ENCODE data around the gene MSL3. TPM values are rescaled to one million over a fixed set of nuclear protein-coding genes. Genes with fewer than 3 reads are reported as not detected.
A peak's percentile ranks its signal among the peaks of the same experiment; 100 is the strongest.

The MSL3 gene, protein sequence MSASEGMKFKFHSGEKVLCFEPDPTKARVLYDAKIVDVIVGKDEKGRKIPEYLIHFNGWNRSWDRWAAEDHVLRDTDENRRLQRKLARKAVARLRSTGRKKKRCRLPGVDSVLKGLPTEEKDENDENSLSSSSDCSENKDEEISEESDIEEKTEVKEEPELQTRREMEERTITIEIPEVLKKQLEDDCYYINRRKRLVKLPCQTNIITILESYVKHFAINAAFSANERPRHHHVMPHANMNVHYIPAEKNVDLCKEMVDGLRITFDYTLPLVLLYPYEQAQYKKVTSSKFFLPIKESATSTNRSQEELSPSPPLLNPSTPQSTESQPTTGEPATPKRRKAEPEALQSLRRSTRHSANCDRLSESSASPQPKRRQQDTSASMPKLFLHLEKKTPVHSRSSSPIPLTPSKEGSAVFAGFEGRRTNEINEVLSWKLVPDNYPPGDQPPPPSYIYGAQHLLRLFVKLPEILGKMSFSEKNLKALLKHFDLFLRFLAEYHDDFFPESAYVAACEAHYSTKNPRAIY
- 10 to 100 TPM; 13.5 to 27.3 (median 19.4) TPM for total RNA-seq

DNA sequence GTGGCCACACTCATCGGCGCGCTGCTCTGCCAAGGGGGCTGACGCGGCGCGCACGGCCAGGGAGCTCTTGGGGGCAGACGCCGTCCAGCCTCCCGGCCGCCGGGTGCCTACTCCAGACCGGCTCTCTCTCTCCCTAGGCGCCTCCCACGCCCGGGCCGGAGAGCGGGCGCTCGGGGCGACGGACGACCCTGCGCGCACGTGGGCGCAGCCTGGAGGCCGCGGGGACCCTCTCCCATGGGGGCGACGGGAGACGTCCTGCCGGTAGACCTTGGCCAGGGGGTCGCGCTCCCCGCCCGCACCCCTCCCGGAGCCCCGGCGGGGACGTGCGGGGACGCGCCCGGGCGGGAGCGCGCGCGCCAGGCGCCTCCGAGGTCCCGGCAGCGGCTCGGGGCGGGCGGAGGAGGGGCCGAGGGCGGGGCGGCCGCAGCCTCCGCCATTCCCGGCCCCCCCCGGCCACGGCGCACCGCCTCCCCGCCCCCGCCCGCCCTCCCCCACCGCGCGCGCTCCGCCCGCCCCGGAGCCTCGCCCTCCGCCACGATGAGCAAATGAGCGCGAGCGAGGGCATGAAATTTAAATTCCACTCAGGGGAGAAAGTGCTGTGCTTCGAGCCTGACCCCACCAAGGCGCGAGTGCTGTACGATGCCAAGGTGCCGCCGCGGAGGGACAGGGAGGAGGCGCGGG, at the start of gene MSL3:
TSS of gene MSL3 (plus strand) at position 519 of the 681 bp plus-strand sequence. CDS start at position 546, 27 bp downstream.
- in situ Hi-C loops (cut with MboI; ENCODE audit: low pct_unique_long_range_greater_than_20kb in 2 of 9, low sequenced_read_pairs in 9 of 9, unreplicated experiment in 9 of 9) = loop anchor here in 7 of 9 experiments (25.0 kb wide), 2 partner anchors 221 to 621 kb away; no protein-coding TSS in a partner anchor
- Histone ChIP-seq H3K4me1 (replicated peaks in 1 of 2) (no peaks in the 10 kb centered on the region), H3K4me3 (peak within 1 kb of the TSS; percentile 51 to 82 (median 71)), H3K27ac (peak within 1 kb of the TSS; percentile 90 to 94)
- 40% methylated on average over 1 of the region's 93 CpGs; no CpG with 5 or more reads in 9 of the 10 experiments for WGBS, 10 experiments
- ATAC-seq (replicated peaks in 6 of 8) = peak; percentile 52 to 71 (median 67)

GRCh38 chrX:11722304-11722703, 35.7 kb upstream of the MSL3 start:
- ATAC-seq (replicated peaks in 6 of 8) = no peak
- in situ Hi-C loops (cut with MboI; ENCODE audit: low pct_unique_long_range_greater_than_20kb in 2 of 9, low sequenced_read_pairs in 9 of 9, unreplicated experiment in 9 of 9) = no loop called here
- WGBS, 10 experiments = 45 to 80% (median 80%) methylated on average over 1 to 4 of the region's 5 CpGs; no CpG with 5 or more reads in 7 of the 10 experiments
- Histone ChIP-seq H3K4me3 (no peak overlapping the region), H3K27ac (no peak overlapping the region), H3K4me1 (replicated peaks in 1 of 2) (no peaks in the 10 kb centered on the region)

DNA sequence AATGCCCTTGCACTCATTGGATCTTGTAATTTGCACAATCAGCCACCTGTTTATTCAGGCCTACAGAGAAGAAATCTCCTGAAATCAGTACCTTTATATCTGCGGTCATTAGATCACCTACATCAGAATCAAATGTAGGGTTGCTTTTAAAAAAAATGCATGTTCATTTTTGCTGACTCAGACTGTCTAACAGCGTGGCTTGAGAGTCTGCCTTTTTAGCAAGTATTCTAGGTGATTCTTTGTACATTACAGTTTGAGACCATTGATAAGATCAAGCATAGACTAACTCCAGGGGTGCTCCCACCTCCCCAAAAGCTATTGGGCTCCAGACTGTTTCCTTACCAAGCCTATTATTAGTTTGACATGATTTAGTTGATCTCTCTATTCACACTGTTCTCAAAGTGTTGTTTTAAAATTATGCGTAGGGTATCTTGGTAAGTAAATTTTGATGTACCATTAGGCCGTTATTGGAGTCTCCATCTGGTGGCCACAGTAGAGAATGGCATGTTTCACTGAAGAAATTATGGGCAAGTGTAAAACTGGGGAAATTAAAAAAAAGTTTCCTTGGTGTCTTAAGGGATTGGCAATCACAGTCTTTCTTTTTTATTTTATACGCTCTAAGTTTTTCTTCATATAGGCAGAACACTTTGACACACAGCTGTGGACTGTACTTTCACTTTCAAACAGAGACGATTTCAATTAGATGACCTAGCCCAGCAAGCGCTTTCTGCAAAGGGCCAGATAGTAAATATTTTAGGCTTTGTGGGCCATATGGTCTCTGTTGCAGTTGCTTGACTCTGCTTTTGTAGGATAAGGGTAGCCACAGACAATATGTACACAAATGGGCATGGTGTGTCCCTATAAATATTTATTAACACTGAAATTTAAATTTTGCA, 33.7 kb upstream of the MSL3 start:
- Histone ChIP-seq H3K4me1 (replicated peaks in 1 of 2) (no peaks in the 10 kb centered on the region), H3K4me3 (no peak overlapping the region), H3K27ac (no peak overlapping the region)
- in situ Hi-C loops (cut with MboI; ENCODE audit: low pct_unique_long_range_greater_than_20kb in 2 of 9, low sequenced_read_pairs in 9 of 9, unreplicated experiment in 9 of 9) = loop anchor here in 1 of 9 experiments (25.0 kb wide), 1 partner anchor 187 kb away; no protein-coding TSS in a partner anchor
- 0 to 100% (median 25%) methylated on average over 1 to 6 of the region's 7 CpGs; no CpG with 5 or more reads in 5 of the 10 experiments for WGBS, 10 experiments
- ATAC-seq (replicated peaks in 6 of 8) = peak in 1 of 8 experiments; percentile 31

GRCh38 chrX:11725631-11726442, 32.2 kb upstream of the MSL3 start:
- Histone ChIP-seq H3K4me1 (replicated peaks in 1 of 2) (no peaks in the 10 kb centered on the region), H3K4me3 (no peak overlapping the region), H3K27ac (no peak overlapping the region)
- in situ Hi-C loops (cut with MboI; ENCODE audit: low pct_unique_long_range_greater_than_20kb in 2 of 9, low sequenced_read_pairs in 9 of 9, unreplicated experiment in 9 of 9) = loop anchor here in 1 of 9 experiments (25.0 kb wide), 1 partner anchor 189 kb away; no protein-coding TSS in a partner anchor
- no peak for ATAC-seq (replicated peaks in 6 of 8)
- 40 to 84% (median 47%) methylated on average over 1 to 8 of the region's 8 CpGs; no CpG with 5 or more reads in 2 of the 10 experiments for WGBS, 10 experiments

DNA sequence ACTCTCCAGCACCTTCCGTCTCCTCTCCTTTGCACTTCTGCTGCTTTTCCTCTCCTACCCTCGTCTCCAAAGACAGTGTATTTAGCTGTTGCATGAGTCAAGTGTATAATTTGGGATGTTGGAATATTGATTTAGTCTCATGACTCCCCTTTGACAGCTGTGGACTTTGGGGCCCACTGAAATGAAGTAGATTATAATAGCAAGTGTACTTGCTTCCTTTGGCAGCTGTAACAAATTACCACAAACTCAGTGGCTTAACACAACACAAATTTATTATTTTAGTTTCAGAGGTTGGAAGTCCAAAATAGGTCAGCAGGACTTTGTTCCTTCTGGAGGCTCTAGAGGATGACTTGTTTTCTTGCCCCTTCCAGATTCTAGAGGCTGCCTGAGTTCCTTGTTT, 29.5 kb upstream of the MSL3 start:
- no peak for ATAC-seq (replicated peaks in 6 of 8)
- Histone ChIP-seq H3K27ac (no peak overlapping the region), H3K4me3 (no peak overlapping the region), H3K4me1 (replicated peaks in 1 of 2) (no peaks in the 10 kb centered on the region)
- no CpG with 5 or more reads among the region's 2 CpGs for WGBS, 10 experiments
- in situ Hi-C loops (cut with MboI; ENCODE audit: low pct_unique_long_range_greater_than_20kb in 2 of 9, low sequenced_read_pairs in 9 of 9, unreplicated experiment in 9 of 9) = loop anchor here in 1 of 9 experiments (25.0 kb wide), 1 partner anchor 191 kb away; no protein-coding TSS in a partner anchor

- in situ Hi-C loops (cut with MboI; ENCODE audit: low pct_unique_long_range_greater_than_20kb in 2 of 9, low sequenced_read_pairs in 9 of 9, unreplicated experiment in 9 of 9) = loop anchor here in 1 of 9 experiments (25.0 kb wide), 1 partner anchor 196 kb away; no protein-coding TSS in a partner anchor
- WGBS, 10 experiments = 70 to 100% (median 100%) methylated on average over 1 of the region's 1 CpG; no CpG with 5 or more reads in 5 of the 10 experiments
- H3K4me3 ChIP-seq = no peak overlapping the region
- ATAC-seq (replicated peaks in 6 of 8) = no peak
- H3K27ac ChIP-seq = no peak overlapping the region
- H3K4me1 ChIP-seq (replicated peaks in 1 of 2) = no peaks in the 10 kb centered on the region
These were observed 24.4 kb upstream of the MSL3 start for GRCh38 chrX:11733614-11734013.

- in situ Hi-C loops (cut with MboI; ENCODE audit: low pct_unique_long_range_greater_than_20kb in 2 of 9, low sequenced_read_pairs in 9 of 9, unreplicated experiment in 9 of 9) = loop anchor here in 1 of 9 experiments (25.0 kb wide), 1 partner anchor 202 kb away; no protein-coding TSS in a partner anchor
- no peak for ATAC-seq (replicated peaks in 6 of 8)
- WGBS, 10 experiments = 0 to 80% (median 36%) methylated on average over 1 to 2 of the region's 2 CpGs; no CpG with 5 or more reads in 6 of the 10 experiments
- Histone ChIP-seq H3K4me3 (no peak overlapping the region), H3K27ac (no peak overlapping the region), H3K4me1 (replicated peaks in 1 of 2) (no peaks in the 10 kb centered on the region)
These were observed 18.3 kb upstream of the MSL3 start for GRCh38 chrX:11739776-11740175.

- no peak for ATAC-seq (replicated peaks in 6 of 8)
- Histone ChIP-seq H3K27ac (no peak overlapping the region), H3K4me1 (replicated peaks in 1 of 2) (no peaks in the 10 kb centered on the region), H3K4me3 (no peak overlapping the region)
- in situ Hi-C loops (cut with MboI; ENCODE audit: low pct_unique_long_range_greater_than_20kb in 2 of 9, low sequenced_read_pairs in 9 of 9, unreplicated experiment in 9 of 9) = loop anchor here in 1 of 9 experiments (25.0 kb wide), 1 partner anchor 203 kb away; no protein-coding TSS in a partner anchor
- WGBS, 10 experiments = 23 to 100% (median 72%) methylated on average over 1 to 3 of the region's 3 CpGs; no CpG with 5 or more reads in 3 of the 10 experiments
These were observed 17.2 kb upstream of the MSL3 start for GRCh38 chrX:11740794-11741193.

- H3K4me1 ChIP-seq (replicated peaks in 1 of 2) = no peaks in the 10 kb centered on the region
- in situ Hi-C loops (cut with MboI; ENCODE audit: low pct_unique_long_range_greater_than_20kb in 2 of 9, low sequenced_read_pairs in 9 of 9, unreplicated experiment in 9 of 9) = loop anchor here in 1 of 9 experiments (25.0 kb wide), 1 partner anchor 204 kb away; no protein-coding TSS in a partner anchor
- ATAC-seq (replicated peaks in 6 of 8) = no peak
- H3K4me3 ChIP-seq = no peak overlapping the region
- WGBS, 10 experiments = 60 to 80% (median 70%) methylated on average over 1 to 2 of the region's 2 CpGs; no CpG with 5 or more reads in 7 of the 10 experiments
- H3K27ac ChIP-seq = no peak overlapping the region
These were observed 16.5 kb upstream of the MSL3 start for GRCh38 chrX:11741574-11741973.

- Histone ChIP-seq H3K4me3 (no peak overlapping the region), H3K27ac (no peak overlapping the region), H3K4me1 (replicated peaks in 1 of 2) (no peaks in the 10 kb centered on the region)
- in situ Hi-C loops (cut with MboI; ENCODE audit: low pct_unique_long_range_greater_than_20kb in 2 of 9, low sequenced_read_pairs in 9 of 9, unreplicated experiment in 9 of 9) = loop anchor here in 1 of 9 experiments (25.0 kb wide), 1 partner anchor 209 kb away; no protein-coding TSS in a partner anchor
- ATAC-seq (replicated peaks in 6 of 8) = no peak
- 36 to 40% methylated on average over 1 to 2 of the region's 2 CpGs; no CpG with 5 or more reads in 8 of the 10 experiments for WGBS, 10 experiments
These were observed 12.2 kb upstream of the MSL3 start for GRCh38 chrX:11745881-11746280.

- no peak for ATAC-seq (replicated peaks in 6 of 8)
- 8 to 67% (median 37%) methylated on average over 1 to 4 of the region's 4 CpGs; no CpG with 5 or more reads in 4 of the 10 experiments for WGBS, 10 experiments
- Histone ChIP-seq H3K4me3 (no peak overlapping the region), H3K27ac (no peak overlapping the region), H3K4me1 (replicated peaks in 1 of 2) (no peaks in the 10 kb centered on the region)
- in situ Hi-C loops (cut with MboI; ENCODE audit: low pct_unique_long_range_greater_than_20kb in 2 of 9, low sequenced_read_pairs in 9 of 9, unreplicated experiment in 9 of 9) = loop anchor here in 7 of 9 experiments (25.0 kb wide), 2 partner anchors 213 to 613 kb away; no protein-coding TSS in a partner anchor
These were observed 8.0 kb upstream of the MSL3 start for GRCh38 chrX:11750046-11750445.
